Activated T-cell treated with anti-CD3 and anti-CD28 coated beads, Interleukin-2, amount 50 U/mL, for 4 hours (primary cell): ENCODE data around the gene HK2. TPM values are rescaled to one million over a fixed set of nuclear protein-coding genes. Genes with fewer than 3 reads are reported as not detected.
A peak's percentile ranks its signal among the peaks of the same experiment; 100 is the strongest.
"Not testable (repeated sequence)": the region's sequence is repeated elsewhere in the genome, so short reads cannot be mapped to it uniquely, and the experiment has no call there.

Source experiments
- ATAC-seq, 2 donors: fragments of 200-7000 bp; cut with Tn5 transposase; one replicate each; pipeline ENCODE4 v1.10.0; 2021
- DNase-seq: peaks from one replicate; pipeline ENCODE4 v3.0.0-alpha.2; 2020
- H3K27me3 Mint-ChIP-seq: one replicate; pipeline ENCODE4 v1.8.0; 2021; ENCODE audit warnings: low read depth, mixed read lengths
- H3K36me3 Mint-ChIP-seq: one replicate; pipeline ENCODE4 v1.8.0; 2022; ENCODE audit warnings: mixed read lengths; ENCODE audit not compliant: insufficient read depth
- H3K4me1 Mint-ChIP-seq: one replicate; pipeline ENCODE4 v1.8.0; 2021; ENCODE audit warnings: low read depth, mixed read lengths
- H3K4me3 Mint-ChIP-seq: one replicate; pipeline ENCODE4 v1.8.0; 2021; ENCODE audit warnings: mild to moderate bottlenecking, moderate library complexity, mixed read lengths
- H3K9me3 Mint-ChIP-seq: one replicate; pipeline ENCODE4 v1.8.0; 2021; ENCODE audit warnings: mixed read lengths
- total RNA-seq, 3 donors: library from RNA; stranded (reverse); gene quantifications; one replicate each; pipeline ENCODE4 v1.2.1, GENCODE V29; 2021

HK2 gene
- total RNA-seq, 3 donors from 2014 or later: 108 to 111 (median 110) TPM

GRCh38 chr2:74845217-74845751, 11.4 kb downstream of the HK2 start:
- H3K4me3 Mint-ChIP-seq: peak overlapping the region; percentile 39
- peak; percentile 22 for DNase-seq

GRCh38 chr2:74845991-74846390, 12.1 kb downstream of the HK2 start:
- DNase-seq (no peak), ATAC-seq (no peak)
- Mint-ChIP-seq H3K4me3 (peak overlapping the region; percentile 24), H3K27me3 (no peaks in the 10 kb centered on the region), H3K36me3 (peaks cover 4% of the 10 kb centered on the region), H3K4me1 (peaks cover 98% of the 10 kb centered on the region), H3K9me3 (no peaks in the 10 kb centered on the region)

More at GRCh38 chr2:74845217-74845751, 11.4 kb downstream of the HK2 start:
- Mint-ChIP-seq H3K36me3 (peaks cover 4% of the 10 kb centered on the region), H3K4me1 (peaks cover 95% of the 10 kb centered on the region), H3K9me3 (no peaks in the 10 kb centered on the region), H3K27me3 (no peaks in the 10 kb centered on the region)
- peak; percentile 15 to 42 for ATAC-seq

- Mint-ChIP-seq H3K9me3 (no peaks in the 10 kb centered on the region), H3K4me1 (peaks cover 97% of the 10 kb centered on the region), H3K4me3 (no peak overlapping the region), H3K27me3 (no peaks in the 10 kb centered on the region), H3K36me3 (peaks cover 4% of the 10 kb centered on the region)
- DNase-seq (no peak), ATAC-seq (no peak)
Measured at GRCh38 chr2:74846481-74846880, 12.6 kb downstream of the HK2 start.

GRCh38 chr2:74847070-74847858, 13.3 kb downstream of the HK2 start:
- Mint-ChIP-seq H3K9me3 (no peaks in the 10 kb centered on the region), H3K4me3 (no peak overlapping the region), H3K4me1 (peaks cover 96% of the 10 kb centered on the region), H3K27me3 (no peaks in the 10 kb centered on the region), H3K36me3 (peaks cover 4% of the 10 kb centered on the region)
- no peak for ATAC-seq
- no peak for DNase-seq

- DNase-seq (peak; percentile 27), ATAC-seq (peak; percentile 63 to 64)
- H3K4me1 Mint-ChIP-seq: peaks cover 75% of the 10 kb centered on the region
- H3K9me3 Mint-ChIP-seq: no peaks in the 10 kb centered on the region
- H3K36me3 Mint-ChIP-seq: peaks cover 11% of the 10 kb centered on the region
- peak overlapping the region; percentile 63 for H3K4me3 Mint-ChIP-seq
- no peaks in the 10 kb centered on the region for H3K27me3 Mint-ChIP-seq
Measured at GRCh38 chr2:74849228-74849892, 15.4 kb downstream of the HK2 start.

- DNase-seq (no peak), ATAC-seq (no peak)
- Mint-ChIP-seq H3K4me3 (no peak overlapping the region), H3K36me3 (peaks cover 21% of the 10 kb centered on the region), H3K27me3 (no peaks in the 10 kb centered on the region), H3K4me1 (peaks cover 62% of the 10 kb centered on the region), H3K9me3 (no peaks in the 10 kb centered on the region)
Measured at GRCh38 chr2:74850496-74851190, 16.7 kb downstream of the HK2 start.

GRCh38 chr2:74851191-74851566, 17.3 kb downstream of the HK2 start:
- H3K27me3 Mint-ChIP-seq: no peaks in the 10 kb centered on the region
- H3K4me1 Mint-ChIP-seq: peaks cover 57% of the 10 kb centered on the region

GRCh38 chr2:74853360-74853759, 19.4 kb downstream of the HK2 start:
- ATAC-seq, H3K9me3 Mint-ChIP-seq, DNase-seq, H3K27me3 Mint-ChIP-seq, H3K4me3 Mint-ChIP-seq: not testable (repeated sequence)
- Mint-ChIP-seq H3K4me1 (peaks cover 37% of the 10 kb centered on the region), H3K36me3 (peaks cover 30% of the 10 kb centered on the region)

More at GRCh38 chr2:74851191-74851566, 17.3 kb downstream of the HK2 start:
- Mint-ChIP-seq H3K4me3 (no peak overlapping the region), H3K9me3 (no peaks in the 10 kb centered on the region), H3K36me3 (peaks cover 24% of the 10 kb centered on the region)
- ATAC-seq (no peak), DNase-seq (no peak)

GRCh38 chr2:74854401-74854800, 20.5 kb downstream of the HK2 start:
- H3K36me3 Mint-ChIP-seq: peaks cover 30% of the 10 kb centered on the region
- no peaks in the 10 kb centered on the region for H3K27me3 Mint-ChIP-seq
- ATAC-seq (no peak), DNase-seq (no peak)
- peaks cover 27% of the 10 kb centered on the region for H3K4me1 Mint-ChIP-seq
- no peaks in the 10 kb centered on the region for H3K9me3 Mint-ChIP-seq
- H3K4me3 Mint-ChIP-seq: no peak overlapping the region

GRCh38 chr2:74855114-74855707, 21.3 kb downstream of the HK2 start:
- not testable (repeated sequence) for H3K27me3 Mint-ChIP-seq, H3K9me3 Mint-ChIP-seq, ATAC-seq, H3K4me3 Mint-ChIP-seq, DNase-seq
- peaks cover 19% of the 10 kb centered on the region for H3K4me1 Mint-ChIP-seq
- peaks cover 31% of the 10 kb centered on the region for H3K36me3 Mint-ChIP-seq

GRCh38 chr2:74856004-74856578, 22.2 kb downstream of the HK2 start:
- ATAC-seq: no peak
- H3K9me3 Mint-ChIP-seq: no peaks in the 10 kb centered on the region

GRCh38 chr2:74856599-74856998, 22.7 kb downstream of the HK2 start:
- Mint-ChIP-seq H3K4me3 (no peak overlapping the region), H3K27me3 (no peaks in the 10 kb centered on the region), H3K9me3 (no peaks in the 10 kb centered on the region), H3K36me3 (peaks cover 34% of the 10 kb centered on the region), H3K4me1 (peaks cover 6% of the 10 kb centered on the region)
- DNase-seq (no peak), ATAC-seq (no peak)

More at GRCh38 chr2:74856004-74856578, 22.2 kb downstream of the HK2 start:
- Mint-ChIP-seq H3K4me3 (no peak overlapping the region), H3K4me1 (peaks cover 10% of the 10 kb centered on the region), H3K27me3 (no peaks in the 10 kb centered on the region), H3K36me3 (peaks cover 34% of the 10 kb centered on the region)
- no peak for DNase-seq

GRCh38 chr2:74857215-74857614, 23.3 kb downstream of the HK2 start:
- DNase-seq: no peak
- Mint-ChIP-seq H3K9me3 (no peaks in the 10 kb centered on the region), H3K27me3 (no peaks in the 10 kb centered on the region), H3K36me3 (peaks cover 34% of the 10 kb centered on the region), H3K4me1 (peaks cover 2% of the 10 kb centered on the region), H3K4me3 (no peak overlapping the region)
- no peak for ATAC-seq

GRCh38 chr2:74857725-74858124, 23.8 kb downstream of the HK2 start:
- peaks cover 2% of the 10 kb centered on the region for H3K4me1 Mint-ChIP-seq
- H3K4me3 Mint-ChIP-seq: no peak overlapping the region
- H3K27me3 Mint-ChIP-seq: no peaks in the 10 kb centered on the region
- DNase-seq (no peak), ATAC-seq (no peak)
- no peaks in the 10 kb centered on the region for H3K9me3 Mint-ChIP-seq
- H3K36me3 Mint-ChIP-seq: peaks cover 32% of the 10 kb centered on the region
